Calu3 (cell line): ENCODE data around the gene AFAP1. TPM values are rescaled to one million over a fixed set of nuclear protein-coding genes. Genes with fewer than 3 reads are reported as not detected.
"Not testable (repeated sequence)": the region's sequence is repeated elsewhere in the genome, so short reads cannot be mapped to it uniquely, and the experiment has no call there.

Experiments used
- BruUV-seq: library from RNA; stranded (reverse); fragments of 400-500 nt; replicated peaks from 2 replicates; lab custom pipeline; 2021; lab: Mats Ljungman, UMichigan
- CTCF ChIA-PET: fragments of 300-600 bp; sonication (Branson Sonifier 250); formaldehyde crosslinking; loops from one replicate; lab custom pipeline; 2022; ENCODE audit warnings: antibody characterized with exemption; lab: Charles Lee
- DNase-seq: peaks from one replicate; pipeline ENCODE4 v3.0.0; 2022
- H3K27ac Mint-ChIP-seq: one replicate; pipeline ENCODE4 v1.8.0; 2022; ENCODE audit warnings: mixed read lengths; ENCODE audit not compliant: unreplicated experiment
- H3K27me3 Mint-ChIP-seq: one replicate; pipeline ENCODE4 v1.8.0; 2022; ENCODE audit warnings: mixed read lengths; ENCODE audit not compliant: unreplicated experiment
- H3K36me3 Mint-ChIP-seq: one replicate; pipeline ENCODE4 v1.8.0; 2022; ENCODE audit warnings: mild to moderate bottlenecking, moderate library complexity, mixed read lengths; ENCODE audit not compliant: insufficient read depth, unreplicated experiment
- H3K4me1 Mint-ChIP-seq: one replicate; pipeline ENCODE4 v1.8.0; 2022; ENCODE audit warnings: mild to moderate bottlenecking, low read depth, mixed read lengths; ENCODE audit not compliant: unreplicated experiment
- H3K4me3 Mint-ChIP-seq: one replicate; pipeline ENCODE4 v1.8.0; 2022; ENCODE audit warnings: mild to moderate bottlenecking, low read depth, moderate library complexity, mixed read lengths; ENCODE audit not compliant: unreplicated experiment
- H3K9me3 Mint-ChIP-seq: one replicate; pipeline ENCODE4 v1.8.0; 2022; ENCODE audit warnings: low read depth, mixed read lengths; ENCODE audit not compliant: unreplicated experiment
- intact Hi-C: fragments of 100-400 bp; cut with micrococcal nuclease; formaldehyde crosslinking; loops from one replicate; pipeline ENCODE4 v1.10.0; 2022; ENCODE audit not compliant: unreplicated experiment
- total RNA-seq: library from RNA; stranded (reverse); gene quantifications from 2 replicates; pipeline ENCODE4 v1.2.3, GENCODE V29; 2022
- TF ChIP-seq, protein P1 (sequence below): fragments of 200-600 bp; IDR thresholded peaks from one replicate; pipeline ENCODE4 v1.8.0; 2022; ENCODE audit warnings: antibody characterized with exemption; ENCODE audit not compliant: unreplicated experiment

The AFAP1 gene
- total RNA-seq, 1 experiment from 2014 or later = 40.1 TPM

DNA sequence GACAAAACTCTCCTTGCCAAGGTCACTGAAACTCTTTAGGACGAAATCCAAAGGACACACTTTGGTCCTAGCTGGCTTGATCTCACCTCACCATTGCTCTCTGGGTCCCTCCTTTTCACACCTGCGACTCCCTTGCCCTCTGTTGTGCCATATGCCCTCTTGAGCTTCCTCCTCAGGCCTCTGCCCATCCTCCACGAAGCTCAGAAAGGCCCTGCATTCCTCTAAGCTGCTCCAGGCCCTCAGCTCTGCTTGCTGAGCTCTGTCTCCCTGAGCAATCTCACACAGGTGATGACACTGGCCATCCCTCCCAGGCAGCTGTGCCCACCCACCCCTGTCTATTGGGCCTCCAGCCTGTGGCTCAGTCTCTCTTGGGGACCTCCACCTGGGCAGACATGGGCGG lies 10.1 kb upstream of the AFAP1 start:
- TF ChIP-seq, protein P1, sequence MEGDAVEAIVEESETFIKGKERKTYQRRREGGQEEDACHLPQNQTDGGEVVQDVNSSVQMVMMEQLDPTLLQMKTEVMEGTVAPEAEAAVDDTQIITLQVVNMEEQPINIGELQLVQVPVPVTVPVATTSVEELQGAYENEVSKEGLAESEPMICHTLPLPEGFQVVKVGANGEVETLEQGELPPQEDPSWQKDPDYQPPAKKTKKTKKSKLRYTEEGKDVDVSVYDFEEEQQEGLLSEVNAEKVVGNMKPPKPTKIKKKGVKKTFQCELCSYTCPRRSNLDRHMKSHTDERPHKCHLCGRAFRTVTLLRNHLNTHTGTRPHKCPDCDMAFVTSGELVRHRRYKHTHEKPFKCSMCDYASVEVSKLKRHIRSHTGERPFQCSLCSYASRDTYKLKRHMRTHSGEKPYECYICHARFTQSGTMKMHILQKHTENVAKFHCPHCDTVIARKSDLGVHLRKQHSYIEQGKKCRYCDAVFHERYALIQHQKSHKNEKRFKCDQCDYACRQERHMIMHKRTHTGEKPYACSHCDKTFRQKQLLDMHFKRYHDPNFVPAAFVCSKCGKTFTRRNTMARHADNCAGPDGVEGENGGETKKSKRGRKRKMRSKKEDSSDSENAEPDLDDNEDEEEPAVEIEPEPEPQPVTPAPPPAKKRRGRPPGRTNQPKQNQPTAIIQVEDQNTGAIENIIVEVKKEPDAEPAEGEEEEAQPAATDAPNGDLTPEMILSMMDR = no peak
- Mint-ChIP-seq H3K36me3 (no peaks in the 10 kb centered on the region), H3K4me1 (peaks cover 23% of the 10 kb centered on the region), H3K9me3 (no peaks in the 10 kb centered on the region), H3K27ac (no peak overlapping the region), H3K4me3 (no peak overlapping the region), H3K27me3 (no peaks in the 10 kb centered on the region)
- intact Hi-C loops = no loop called here
- CTCF ChIA-PET = no interaction called here
- no TSS peak for BruUV-seq
- DNase-seq = no peak

GRCh38 chr4:7947927-7948326 lies 8.3 kb upstream of the AFAP1 start:
- CTCF ChIA-PET = no interaction called here
- H3K4me3 Mint-ChIP-seq = no peak overlapping the region
- no peak for DNase-seq
- TF ChIP-seq, protein P1 = no peak
- H3K27me3 Mint-ChIP-seq = no peaks in the 10 kb centered on the region
- H3K9me3 Mint-ChIP-seq = no peaks in the 10 kb centered on the region
- no peak overlapping the region for H3K27ac Mint-ChIP-seq
- BruUV-seq = no TSS peak
- intact Hi-C loops = no loop called here
- no peaks in the 10 kb centered on the region for H3K36me3 Mint-ChIP-seq
- H3K4me1 Mint-ChIP-seq = peaks cover 29% of the 10 kb centered on the region

DNA sequence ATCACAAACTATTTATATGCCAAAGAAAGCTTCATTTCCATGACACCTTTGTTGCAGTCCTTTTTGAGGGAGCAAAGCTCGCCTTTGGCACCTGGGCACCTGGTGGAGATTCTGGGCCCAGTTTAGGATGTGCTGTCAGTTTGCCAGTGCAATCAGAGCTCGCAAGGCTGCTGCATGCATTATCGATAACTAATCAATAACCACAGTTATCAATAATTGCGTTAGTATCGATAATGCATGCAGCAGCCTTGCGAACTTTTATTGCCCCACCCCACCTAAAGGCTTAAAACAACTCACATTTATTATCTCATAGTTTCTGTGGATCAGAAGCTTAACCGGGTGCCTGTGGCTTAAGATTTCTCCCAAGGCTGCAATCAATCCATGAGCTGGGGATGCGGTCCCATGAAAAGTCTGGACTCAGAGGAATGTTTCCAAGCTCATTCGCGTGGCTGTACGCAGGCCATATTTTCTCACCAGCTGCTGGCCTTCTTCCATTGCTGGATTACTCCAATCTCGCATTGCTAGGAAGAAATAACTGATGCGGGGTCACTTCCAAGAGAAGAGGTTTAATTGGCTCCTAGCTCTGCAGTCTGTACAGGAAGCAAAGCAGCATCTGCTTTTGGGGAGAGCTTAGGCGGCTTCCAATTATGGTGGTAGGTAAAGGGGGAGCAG lies 6.2 kb upstream of the AFAP1 start:
- H3K27ac Mint-ChIP-seq = no peak overlapping the region
- H3K9me3 Mint-ChIP-seq = no peaks in the 10 kb centered on the region
- TF ChIP-seq, protein P1 = no peak
- H3K36me3 Mint-ChIP-seq = peaks cover 12% of the 10 kb centered on the region
- CTCF ChIA-PET = no interaction called here
- DNase-seq = no peak
- no TSS peak for BruUV-seq
- intact Hi-C loops = no loop called here
- H3K4me3 Mint-ChIP-seq = no peak overlapping the region
- no peaks in the 10 kb centered on the region for H3K27me3 Mint-ChIP-seq
- H3K4me1 Mint-ChIP-seq = peaks cover 48% of the 10 kb centered on the region

- no TSS peak for BruUV-seq
- no peaks in the 10 kb centered on the region for H3K9me3 Mint-ChIP-seq
- TF ChIP-seq, protein P1 = no peak
- peaks cover 15% of the 10 kb centered on the region for H3K36me3 Mint-ChIP-seq
- H3K27ac Mint-ChIP-seq = no peak overlapping the region
- CTCF ChIA-PET = interaction anchor here (0.6 kb wide), 3 partner anchors 75 to 475 kb away, joined by 3 to 5 read pairs (median 3); no protein-coding TSS in a partner anchor
- no peak for DNase-seq
- no peak overlapping the region for H3K4me3 Mint-ChIP-seq
- intact Hi-C loops = no loop called here
- H3K27me3 Mint-ChIP-seq = no peaks in the 10 kb centered on the region
- peaks cover 51% of the 10 kb centered on the region for H3K4me1 Mint-ChIP-seq
Measured at GRCh38 chr4:7944599-7945220, 5.0 kb upstream of the AFAP1 start.

- CTCF ChIA-PET, intact Hi-C loops, H3K27ac Mint-ChIP-seq, H3K9me3 Mint-ChIP-seq, H3K4me3 Mint-ChIP-seq, BruUV-seq, H3K27me3 Mint-ChIP-seq, DNase-seq: not testable (repeated sequence)
- Mint-ChIP-seq H3K4me1 (peaks cover 40% of the 10 kb centered on the region), H3K36me3 (peaks cover 20% of the 10 kb centered on the region)
Measured at GRCh38 chr4:7943688-7944087, 4.0 kb upstream of the AFAP1 start.
